HG02798 (cell line): Measurements from ENCODE around the gene HSPA12B.

Experiments
- ATAC-seq: cut with Tn5 transposase; IDR thresholded peaks from one replicate; pipeline ENCODE4 v1.9.1; 2021; ENCODE audit warnings: mild to moderate bottlenecking; ENCODE audit not compliant: unreplicated experiment, poor library complexity

The HSPA12B gene

GRCh38 chr20:3800878-3801260 lies 68.4 kb downstream of the HSPA12B start:
- ATAC-seq = no peak

DNA sequence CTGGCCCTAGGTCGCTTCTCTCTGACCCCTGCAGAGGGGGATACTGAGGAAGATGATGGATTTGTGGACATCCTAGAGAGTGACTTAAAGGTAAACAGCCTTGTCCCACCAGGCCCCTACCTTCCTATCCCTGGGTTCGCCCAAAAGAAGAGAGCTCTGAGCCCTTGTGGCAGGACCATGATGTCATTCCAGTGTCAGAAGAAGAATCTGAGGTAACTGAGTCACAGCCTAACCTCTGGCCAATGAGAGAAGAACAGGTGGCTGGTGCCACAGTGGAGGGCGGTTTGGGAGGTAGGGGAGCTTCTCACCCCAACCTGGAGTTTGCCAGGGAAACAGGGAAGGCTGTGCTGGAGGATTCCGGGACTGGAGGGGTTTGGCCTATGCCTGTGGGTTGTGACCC lies 68.8 kb downstream of the HSPA12B start:
- ATAC-seq = no peak

- no peak for ATAC-seq
Measured at GRCh38 chr20:3801846-3802245, 69.4 kb downstream of the HSPA12B start.
